Heart left ventricle (tissue), 13 donors: ENCODE results near the gene GALNT10.

ENCODE experiments used
- POLR2A ChIP-seq, 2 donors: fragments of 450-650 bp; IDR thresholded peaks; one replicate each; pipeline ENCODE4 v1.6.1; 2017; ENCODE audit warnings: antibody characterized with exemption in 2 of 2, mild to moderate bottlenecking in 2 of 2, moderate library complexity in 2 of 2
- TF ChIP-seq, protein P1 (sequence below), 12 donors: fragments of 200-600 bp; sonication (generic) in 4 of 12; IDR thresholded peaks; one replicate each; pipeline versions ENCODE4 v1.5.0 to v1.8.0; 2018 to 2022; ENCODE audit warnings: antibody characterized with exemption in 12 of 12, mild to moderate bottlenecking in 5 of 12
- donor health status: ischemic (EF 13 %, LVEDD 7.1; RV severe dilation, severe dysfunction).
- donor health status: DM: no; HTN: yes; CAD: no.
- donor health status: DM: no; HTN: no; CAD: no.
- donor health status: ischemic (EF 25% LVEDD 6.9; RV normal size, moderate dysfunction).
- donor health status: ischemic (EF 25% LVEDD 5.7; RV mildly dilated, moderate dysfunction).
- donor health status: ischemic (EF 35%, LVEDD 5.7; RV mildly dilated, moderate dysfunction).
- donor health status: nonischemic (EF 11% LVEDD 7.7; RV severe dilation, severe dysfunction).
- donor health status: DM: yes; HTN: yes; CAD: no.
- donor health status: PGD.
- donor health status: ischemic (EF 29% LVEDD 5.4; RV normal size, mild dysfunction).
- donor health status: nonischemic (EF 23%, LVEDD 6.1; RV moderate dilation, normal function).

DNA sequence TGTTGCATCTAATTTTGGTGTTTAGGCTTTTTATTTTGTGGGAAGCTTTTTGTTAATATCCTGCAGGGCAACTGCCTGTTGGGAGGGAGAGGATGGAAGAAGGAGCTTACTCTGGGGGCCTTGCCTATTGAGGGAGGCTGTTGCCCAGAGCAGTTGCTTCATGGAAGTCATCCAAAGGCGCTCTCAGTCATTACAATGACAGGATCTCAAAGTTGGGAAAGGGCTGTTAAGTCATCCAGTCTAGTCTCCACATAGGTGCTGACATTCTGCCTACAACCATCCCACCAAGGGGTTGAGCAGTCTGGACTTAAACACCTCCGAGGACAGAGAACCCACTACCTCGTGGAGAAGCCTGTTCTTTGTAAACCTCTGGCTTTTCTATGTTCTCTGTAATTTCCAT is 268.5 kb downstream of the GALNT10 start:
- TF ChIP-seq, protein P1, sequence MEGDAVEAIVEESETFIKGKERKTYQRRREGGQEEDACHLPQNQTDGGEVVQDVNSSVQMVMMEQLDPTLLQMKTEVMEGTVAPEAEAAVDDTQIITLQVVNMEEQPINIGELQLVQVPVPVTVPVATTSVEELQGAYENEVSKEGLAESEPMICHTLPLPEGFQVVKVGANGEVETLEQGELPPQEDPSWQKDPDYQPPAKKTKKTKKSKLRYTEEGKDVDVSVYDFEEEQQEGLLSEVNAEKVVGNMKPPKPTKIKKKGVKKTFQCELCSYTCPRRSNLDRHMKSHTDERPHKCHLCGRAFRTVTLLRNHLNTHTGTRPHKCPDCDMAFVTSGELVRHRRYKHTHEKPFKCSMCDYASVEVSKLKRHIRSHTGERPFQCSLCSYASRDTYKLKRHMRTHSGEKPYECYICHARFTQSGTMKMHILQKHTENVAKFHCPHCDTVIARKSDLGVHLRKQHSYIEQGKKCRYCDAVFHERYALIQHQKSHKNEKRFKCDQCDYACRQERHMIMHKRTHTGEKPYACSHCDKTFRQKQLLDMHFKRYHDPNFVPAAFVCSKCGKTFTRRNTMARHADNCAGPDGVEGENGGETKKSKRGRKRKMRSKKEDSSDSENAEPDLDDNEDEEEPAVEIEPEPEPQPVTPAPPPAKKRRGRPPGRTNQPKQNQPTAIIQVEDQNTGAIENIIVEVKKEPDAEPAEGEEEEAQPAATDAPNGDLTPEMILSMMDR (IDR thresholded peaks at IDR 0.05), result no peak
- no peak for TF ChIP-seq POLR2A (IDR thresholded peaks at IDR 0.05)
